Esophagus muscularis mucosa (tissue), 4 donors: ENCODE measurements around the gene ERC2.

Experiments
- EP300 ChIP-seq: sonication (generic); formaldehyde crosslinking; IDR thresholded peaks from one replicate; pipeline ENCODE4 v1.6.1; 2017; ENCODE audit warnings: antibody characterized with exemption
- POLR2A ChIP-seq: fragments of 450-650 bp; IDR thresholded peaks from one replicate; pipeline ENCODE4 v1.6.1; 2017; ENCODE audit warnings: antibody characterized with exemption, moderate library complexity, mild to moderate bottlenecking, low read depth
- POLR2AphosphoS5 ChIP-seq, 2 donors: sonication (generic); formaldehyde crosslinking; IDR thresholded peaks; one replicate each; pipeline ENCODE4 v1.6.1; 2017; ENCODE audit warnings: antibody characterized with exemption in 2 of 2
- TF ChIP-seq, protein P1 (sequence below), 3 experiments: fragments of 200-600 bp in 2 of 3; fragments of 450-650 bp in 1 of 3; sonication (generic) in 2 of 3; IDR thresholded peaks; one replicate each; pipeline ENCODE4 v1.5.1; 2017 to 2019; ENCODE audit warnings: antibody characterized with exemption in 3 of 3, mild to moderate bottlenecking in 2 of 3, moderate library complexity in 1 of 3

DNA sequence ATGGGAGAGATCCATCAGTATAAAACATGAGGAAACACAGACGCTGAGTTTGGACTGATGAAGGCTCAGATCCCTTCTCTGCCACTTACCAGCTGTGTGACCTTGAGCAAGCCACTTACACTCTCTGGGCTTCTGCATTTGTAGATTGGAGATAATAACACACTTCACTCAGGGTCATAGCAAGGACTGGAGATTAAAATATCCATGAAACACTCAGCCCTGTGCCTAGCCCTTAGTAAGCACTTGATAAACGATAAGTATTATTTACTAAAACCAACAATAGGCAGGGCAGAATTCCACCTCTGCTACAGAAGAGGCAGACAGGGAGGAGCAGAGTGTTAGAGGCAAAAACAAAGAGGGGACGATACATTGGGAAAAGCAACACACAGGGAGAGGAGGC lies 560.7 kb downstream of the ERC2 start:
- TF ChIP-seq EP300 (no peak), POLR2A (no peak), POLR2AphosphoS5 (IDR thresholded peaks at IDR 0.05) (no peak)
- TF ChIP-seq, protein P1, sequence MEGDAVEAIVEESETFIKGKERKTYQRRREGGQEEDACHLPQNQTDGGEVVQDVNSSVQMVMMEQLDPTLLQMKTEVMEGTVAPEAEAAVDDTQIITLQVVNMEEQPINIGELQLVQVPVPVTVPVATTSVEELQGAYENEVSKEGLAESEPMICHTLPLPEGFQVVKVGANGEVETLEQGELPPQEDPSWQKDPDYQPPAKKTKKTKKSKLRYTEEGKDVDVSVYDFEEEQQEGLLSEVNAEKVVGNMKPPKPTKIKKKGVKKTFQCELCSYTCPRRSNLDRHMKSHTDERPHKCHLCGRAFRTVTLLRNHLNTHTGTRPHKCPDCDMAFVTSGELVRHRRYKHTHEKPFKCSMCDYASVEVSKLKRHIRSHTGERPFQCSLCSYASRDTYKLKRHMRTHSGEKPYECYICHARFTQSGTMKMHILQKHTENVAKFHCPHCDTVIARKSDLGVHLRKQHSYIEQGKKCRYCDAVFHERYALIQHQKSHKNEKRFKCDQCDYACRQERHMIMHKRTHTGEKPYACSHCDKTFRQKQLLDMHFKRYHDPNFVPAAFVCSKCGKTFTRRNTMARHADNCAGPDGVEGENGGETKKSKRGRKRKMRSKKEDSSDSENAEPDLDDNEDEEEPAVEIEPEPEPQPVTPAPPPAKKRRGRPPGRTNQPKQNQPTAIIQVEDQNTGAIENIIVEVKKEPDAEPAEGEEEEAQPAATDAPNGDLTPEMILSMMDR (IDR thresholded peaks at IDR 0.05) = no peak
